CD4-positive, alpha-beta T cell treated with Interleukin-10 for 1 hour (primary cell): ENCODE measurements around the gene WAPL.
"Not testable (repeated sequence)": the region's sequence is repeated elsewhere in the genome, so short reads cannot be mapped to it uniquely, and the experiment has no call there.

Experiments
- DNase-seq: peaks from one replicate; pipeline ENCODE4 v3.0.0-alpha.2; 2020

The WAPL gene

GRCh38 chr10:86521678-86522509 is at the start of gene WAPL:
Gene WAPL (minus strand): TSS chr10:86521792. CDS start chr10:86518069, 3,723 bp downstream.
- peak; percentile 94 for DNase-seq

GRCh38 chr10:86569335-86569734 is 47.7 kb upstream of the WAPL start:
- DNase-seq: no peak

- DNase-seq: not testable (repeated sequence)
These were observed 44.9 kb upstream of the WAPL start for GRCh38 chr10:86566518-86566917.

GRCh38 chr10:86563338-86563737 is 41.7 kb upstream of the WAPL start:
- DNase-seq: not testable (repeated sequence)

- DNase-seq: not testable (repeated sequence)
These were observed 37.1 kb upstream of the WAPL start for GRCh38 chr10:86558695-86559094.

GRCh38 chr10:86556933-86557649 is 35.5 kb upstream of the WAPL start:
- no peak for DNase-seq

- no peak for DNase-seq
These were observed 34.9 kb upstream of the WAPL start for GRCh38 chr10:86556532-86556931.

GRCh38 chr10:86553639-86554038 is 32.0 kb upstream of the WAPL start:
- DNase-seq: no peak

- DNase-seq: no peak
These were observed 31.6 kb upstream of the WAPL start for GRCh38 chr10:86553213-86553612.

GRCh38 chr10:86547296-86547695 is 25.7 kb upstream of the WAPL start:
- no peak for DNase-seq

GRCh38 chr10:86545101-86545500 is 23.5 kb upstream of the WAPL start:
- DNase-seq: no peak

GRCh38 chr10:86540016-86540415 is 18.4 kb upstream of the WAPL start:
- DNase-seq: no peak

GRCh38 chr10:86538547-86538946 is 17.0 kb upstream of the WAPL start:
- no peak for DNase-seq

- not testable (repeated sequence) for DNase-seq
These were observed 16.4 kb upstream of the WAPL start for GRCh38 chr10:86538040-86538439.

- peak; percentile 69 for DNase-seq
These were observed 14.8 kb upstream of the WAPL start for GRCh38 chr10:86536294-86536861.

GRCh38 chr10:86535132-86535882 is 13.7 kb upstream of the WAPL start:
- DNase-seq: peak; percentile 44

GRCh38 chr10:86533328-86533727 is 11.7 kb upstream of the WAPL start:
- no peak for DNase-seq

- DNase-seq: not testable (repeated sequence)
These were observed 7.1 kb upstream of the WAPL start for GRCh38 chr10:86528736-86529135.

- no peak for DNase-seq
These were observed 5.0 kb upstream of the WAPL start for GRCh38 chr10:86526606-86527005.

- DNase-seq: not testable (repeated sequence)
These were observed 4.1 kb upstream of the WAPL start for GRCh38 chr10:86525713-86526112.

- DNase-seq: no peak
These were observed 2.8 kb upstream of the WAPL start for GRCh38 chr10:86524225-86524962.

- DNase-seq: no peak
These were observed 1.8 kb upstream of the WAPL start for GRCh38 chr10:86523348-86523747.
